ENCODE data around the gene CORO2A. TPM values are rescaled to one million over a fixed set of nuclear protein-coding genes. Genes with fewer than 3 reads are reported as not detected.
A peak's percentile ranks its signal among the peaks of the same experiment; 100 is the strongest.

Gene CORO2A
- total RNA-seq, 1 donor from 2014 or later = 2.4 TPM

DNA sequence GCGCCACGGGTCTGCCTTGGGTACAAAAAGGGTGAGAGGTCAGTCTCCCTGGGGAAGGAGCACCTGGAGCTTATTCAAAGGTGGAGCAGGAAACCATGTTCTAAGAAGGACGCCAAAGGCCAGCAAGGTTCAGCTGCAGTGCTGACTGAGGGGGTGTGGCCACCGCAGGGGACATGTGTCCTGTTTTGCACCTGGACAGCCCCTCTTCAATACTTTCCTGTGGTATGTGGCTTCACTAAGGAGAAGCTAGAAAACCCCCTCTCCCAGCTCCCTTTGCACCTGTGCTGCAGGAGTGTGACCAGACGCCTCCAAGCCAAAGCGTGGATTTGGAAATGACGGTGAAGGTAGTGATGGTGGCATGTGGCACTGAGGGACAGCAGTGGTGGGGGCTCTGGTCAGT lies 97.0 kb downstream of the CORO2A start:
- H3F3A ChIP-seq (ENCODE audit: low read depth) = peaks cover 5% of the 10 kb centered on the region
- no peak for TF ChIP-seq EZH2phosphoT487 (IDR thresholded peaks at IDR 0.05)
- no peak for TF ChIP-seq CTCF (IDR thresholded peaks at IDR 0.05)
- TF ChIP-seq EZH2 (IDR thresholded peaks at IDR 0.05) = no peak
- no peak for DNase-seq (ENCODE audit: low spot score)
- no peak overlapping the region for H3K4me2 ChIP-seq
- no peak overlapping the region for H2AFZ ChIP-seq (replicated peaks)
- peaks cover 5% of the 10 kb centered on the region for H3K27me3 Mint-ChIP-seq (ENCODE audit: insufficient read depth, low read depth)
- peak overlapping the region; percentile 62 for H3K4me3 Mint-ChIP-seq
- H4K20me1 ChIP-seq (ENCODE audit: low read depth) = no peaks in the 10 kb centered on the region
- H3K4me1 Mint-ChIP-seq = peaks cover 18% of the 10 kb centered on the region
- no peaks in the 10 kb centered on the region for H3K36me3 ChIP-seq
- H3K36me3 Mint-ChIP-seq = no peaks in the 10 kb centered on the region
- no peak overlapping the region for H3K27ac Mint-ChIP-seq
- no peaks in the 10 kb centered on the region for H3K27me3 ChIP-seq
- H3K27ac ChIP-seq = no peak overlapping the region
- no peaks in the 10 kb centered on the region for H3K9me3 ChIP-seq (ENCODE audit: low read depth)
- peaks cover 16% of the 10 kb centered on the region for H3K4me1 ChIP-seq
- H3K9ac ChIP-seq = no peak overlapping the region
- H3K9me3 Mint-ChIP-seq = no peaks in the 10 kb centered on the region
- H3K4me3 ChIP-seq = no peak overlapping the region
- no peaks in the 10 kb centered on the region for H3K79me2 ChIP-seq (ENCODE audit: low read depth)

DNA sequence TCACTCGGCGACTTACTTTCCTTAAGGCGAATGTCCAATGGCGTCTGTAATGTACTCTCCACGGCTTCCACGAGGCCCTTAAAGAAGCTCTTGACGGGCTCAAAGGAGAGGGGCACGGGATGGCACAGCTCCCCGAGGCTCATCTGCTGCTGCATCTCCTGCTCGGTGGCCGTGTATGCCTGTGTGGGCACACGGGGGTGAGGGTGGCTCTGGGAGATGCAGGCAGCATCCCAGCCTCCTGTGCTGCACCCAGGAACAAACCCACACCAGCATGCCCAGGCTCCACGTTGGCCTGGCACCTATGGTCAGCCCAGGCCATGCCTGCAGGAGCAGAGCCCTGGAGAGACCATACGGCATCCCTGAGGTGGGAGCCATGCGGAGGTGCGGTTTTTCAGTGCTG lies 97.6 kb downstream of the CORO2A start:
- H3K9ac ChIP-seq = no peak overlapping the region
- no peak overlapping the region for H3K4me3 ChIP-seq
- H3K79me2 ChIP-seq (ENCODE audit: low read depth) = no peaks in the 10 kb centered on the region
- peaks cover 5% of the 10 kb centered on the region for H3F3A ChIP-seq (ENCODE audit: low read depth)
- no peaks in the 10 kb centered on the region for H3K36me3 Mint-ChIP-seq
- no peak for TF ChIP-seq EZH2phosphoT487 (IDR thresholded peaks at IDR 0.05)
- no peak for TF ChIP-seq CTCF (IDR thresholded peaks at IDR 0.05)
- TF ChIP-seq EZH2 (IDR thresholded peaks at IDR 0.05) = no peak
- H4K20me1 ChIP-seq (ENCODE audit: low read depth) = no peaks in the 10 kb centered on the region
- peaks cover 16% of the 10 kb centered on the region for H3K4me1 ChIP-seq
- H3K4me3 Mint-ChIP-seq = no peak overlapping the region
- H3K36me3 ChIP-seq = no peaks in the 10 kb centered on the region
- H3K27ac Mint-ChIP-seq = no peak overlapping the region
- H3K27me3 Mint-ChIP-seq (ENCODE audit: insufficient read depth, low read depth) = peaks cover 5% of the 10 kb centered on the region
- no peak overlapping the region for H2AFZ ChIP-seq (replicated peaks)
- peaks cover 18% of the 10 kb centered on the region for H3K4me1 Mint-ChIP-seq
- H3K27me3 ChIP-seq = no peaks in the 10 kb centered on the region
- no peak overlapping the region for H3K4me2 ChIP-seq
- H3K9me3 ChIP-seq (ENCODE audit: low read depth) = no peaks in the 10 kb centered on the region
- no peak overlapping the region for H3K27ac ChIP-seq
- no peak for DNase-seq (ENCODE audit: low spot score)
- H3K9me3 Mint-ChIP-seq = no peaks in the 10 kb centered on the region

DNA sequence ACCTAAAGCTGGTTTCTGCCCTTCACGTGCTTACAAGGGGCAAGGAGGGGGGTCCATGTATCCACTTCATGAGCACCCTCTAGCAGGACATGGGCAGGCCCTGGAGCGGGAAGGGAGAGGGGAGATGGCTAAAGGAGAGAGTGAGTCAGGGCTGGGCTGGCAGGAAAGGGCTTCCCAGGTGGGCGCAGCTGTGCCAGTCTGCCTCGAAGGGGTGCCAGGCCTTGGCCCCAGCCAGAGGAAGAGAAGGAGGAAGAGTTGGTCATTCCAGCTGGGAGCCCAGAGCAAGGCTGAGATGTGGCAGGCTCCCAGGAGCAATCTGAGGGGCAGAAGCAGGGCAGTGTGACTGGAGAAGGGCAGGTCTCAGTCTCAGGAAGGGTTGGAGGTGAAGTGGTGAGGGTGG lies 98.1 kb downstream of the CORO2A start:
- Histone ChIP-seq H4K20me1 (ENCODE audit: low read depth) (no peaks in the 10 kb centered on the region), H3K36me3 (no peaks in the 10 kb centered on the region), H3K4me1 (peaks cover 16% of the 10 kb centered on the region), H3K9ac (no peak overlapping the region), H3K4me2 (no peak overlapping the region), H3K79me2 (ENCODE audit: low read depth) (no peaks in the 10 kb centered on the region), H2AFZ (replicated peaks) (no peak overlapping the region), H3K4me3 (no peak overlapping the region), H3K9me3 (ENCODE audit: low read depth) (no peaks in the 10 kb centered on the region), H3K27me3 (no peaks in the 10 kb centered on the region), H3F3A (ENCODE audit: low read depth) (peaks cover 5% of the 10 kb centered on the region), H3K27ac (no peak overlapping the region)
- no peak for DNase-seq (ENCODE audit: low spot score)
- H3K36me3 Mint-ChIP-seq = no peaks in the 10 kb centered on the region
- TF ChIP-seq EZH2 (IDR thresholded peaks at IDR 0.05) = no peak
- no peak for TF ChIP-seq CTCF (IDR thresholded peaks at IDR 0.05)
- TF ChIP-seq EZH2phosphoT487 (IDR thresholded peaks at IDR 0.05) = no peak
- no peak overlapping the region for H3K27ac Mint-ChIP-seq
- H3K27me3 Mint-ChIP-seq (ENCODE audit: insufficient read depth, low read depth) = peaks cover 5% of the 10 kb centered on the region
- H3K9me3 Mint-ChIP-seq = no peaks in the 10 kb centered on the region
- H3K4me3 Mint-ChIP-seq = no peak overlapping the region
- H3K4me1 Mint-ChIP-seq = peaks cover 18% of the 10 kb centered on the region

- peaks cover 16% of the 10 kb centered on the region for H3K4me1 ChIP-seq
- no peaks in the 10 kb centered on the region for H3K36me3 ChIP-seq
- Mint-ChIP-seq H3K4me1 (peaks cover 16% of the 10 kb centered on the region), H3K4me3 (no peak overlapping the region), H3K9me3 (peaks cover 2% of the 10 kb centered on the region), H3K27ac (no peak overlapping the region), H3K27me3 (ENCODE audit: insufficient read depth, low read depth) (peaks cover 9% of the 10 kb centered on the region), H3K36me3 (no peaks in the 10 kb centered on the region)
- no peak for TF ChIP-seq EZH2 (IDR thresholded peaks at IDR 0.05)
- TF ChIP-seq CTCF (IDR thresholded peaks at IDR 0.05) = no peak
- no peak for TF ChIP-seq EZH2phosphoT487 (IDR thresholded peaks at IDR 0.05)
- H3F3A ChIP-seq (ENCODE audit: low read depth) = peaks cover 12% of the 10 kb centered on the region
- H3K4me2 ChIP-seq = no peak overlapping the region
- no peaks in the 10 kb centered on the region for H3K79me2 ChIP-seq (ENCODE audit: low read depth)
- H3K27me3 ChIP-seq = peaks cover 15% of the 10 kb centered on the region
- DNase-seq (ENCODE audit: low spot score) = no peak
- no peaks in the 10 kb centered on the region for H3K9me3 ChIP-seq (ENCODE audit: low read depth)
- H3K27ac ChIP-seq = no peak overlapping the region
- H4K20me1 ChIP-seq (ENCODE audit: low read depth) = no peaks in the 10 kb centered on the region
- peak overlapping the region; percentile 78 for H2AFZ ChIP-seq (replicated peaks)
- no peak overlapping the region for H3K4me3 ChIP-seq
- H3K9ac ChIP-seq = no peak overlapping the region
These were observed 99.9 kb downstream of the CORO2A start for GRCh38 chr9:98092613-98092931.

Data from neural progenitor cell (in vitro differentiated cells).